AG04449 (cell line): ENCODE results near the gene KCNK2.

Source experiments
- CTCF ChIA-PET: fragments of 350-600 bp; formaldehyde crosslinking; extraction: SDS; loops from one replicate; lab custom pipeline; 2021; ENCODE audit warnings: antibody characterized with exemption; lab: Yijun Ruan, JAX
- POLR2A ChIA-PET: fragments of 400-600, 350-600 bp; formaldehyde crosslinking; extraction: SDS; loops from one replicate; lab custom pipeline; 2020; ENCODE audit warnings: antibody characterized with exemption, inconsistent platforms; lab: Yijun Ruan, JAX
- DNase-seq: peaks from one replicate; pipeline ENCODE4 v3.0.0-alpha.2; 2010; ENCODE audit warnings: low read depth, low spot score
- H3K4me3 ChIP-seq: 2 replicates; pipeline ENCODE4 v1.5.1; 2011; ENCODE audit warnings: low read depth, mild to moderate bottlenecking, control low read depth, low read length
- CTCF ChIP-seq: IDR thresholded peaks from one replicate; pipeline ENCODE4 v1.5.1; 2011; ENCODE audit warnings: mild to moderate bottlenecking, moderate library complexity, low read length, control low read depth, inconsistent platforms; ENCODE audit not compliant: insufficient read depth; ENCODE audit errors: missing control alignments

Gene KCNK2

GRCh38 chr1:215082532-215083382 is at the start of gene KCNK2:
Gene KCNK2 (plus strand): TSS chr1:215082737. CDS start chr1:215083386, 649 bp downstream.
- CTCF ChIA-PET: interaction anchor here (1.5 to 1.7 kb wide), 2 partner anchors 20 to 274 kb away, joined by 3 read pairs; no protein-coding TSS in a partner anchor
- TF ChIP-seq CTCF: peak; percentile 21
- H3K4me3 ChIP-seq: peak within 1 kb of the TSS; percentile 74

GRCh38 chr1:215032911-215033526 is 49.5 kb upstream of the KCNK2 start:
- ChIA-PET POLR2A (no interaction called here), CTCF (no interaction called here)
- no peak for TF ChIP-seq CTCF
- no peak overlapping the region for H3K4me3 ChIP-seq
- DNase-seq: no peak

More at GRCh38 chr1:215082532-215083382, at the start of gene KCNK2:
- POLR2A ChIA-PET: interaction anchor here (1.3 to 2.0 kb wide), 2 partner anchors 10 to 274 kb away, joined by 4 to 5 read pairs; no protein-coding TSS in a partner anchor
- DNase-seq: no peak

GRCh38 chr1:215040190-215040589 is 42.3 kb upstream of the KCNK2 start:
- CTCF ChIA-PET: no interaction called here

GRCh38 chr1:215043401-215043800 is 39.1 kb upstream of the KCNK2 start:
- H3K4me3 ChIP-seq: no peak overlapping the region
- ChIA-PET POLR2A (no interaction called here), CTCF (no interaction called here)
- no peak for TF ChIP-seq CTCF
- DNase-seq: no peak

More at GRCh38 chr1:215040190-215040589, 42.3 kb upstream of the KCNK2 start:
- DNase-seq: no peak
- TF ChIP-seq CTCF: no peak
- no peak overlapping the region for H3K4me3 ChIP-seq
- POLR2A ChIA-PET: no interaction called here

- H3K4me3 ChIP-seq: no peak overlapping the region
- TF ChIP-seq CTCF: no peak
- CTCF ChIA-PET: no interaction called here
- POLR2A ChIA-PET: no interaction called here
- DNase-seq: no peak
Observed at GRCh38 chr1:215044151-215044550, 38.4 kb upstream of the KCNK2 start.
